T-cell (primary cell): ENCODE measurements around the gene TLE7. TPM values are rescaled to one million over a fixed set of nuclear protein-coding genes. Genes with fewer than 3 reads are reported as not detected.
A peak's percentile ranks its signal among the peaks of the same experiment; 100 is the strongest.

Source experiments
- ATAC-seq, 4 experiments: fragments of 200-7000 bp in 3 of 4; fragments of 150-1000 bp in 1 of 4; cut with Tn5 transposase; replicated peaks in 1 of 4; 1 replicate in 3 of 4; 2 replicates in 1 of 4; pipeline ENCODE4 v1.10.0; 2021; ENCODE audit warnings: moderate library complexity in 3 of 4, mild to moderate bottlenecking in 2 of 4, moderate number of reproducible peaks in 1 of 4
- CTCF ChIA-PET, 2 donors: fragments of 300-600 bp; sonication (Branson Sonifier 250); formaldehyde crosslinking; loops; one replicate each; lab custom pipeline; 2022; ENCODE audit warnings: antibody characterized with exemption in 2 of 2; lab: Charles Lee
- POLR2A ChIA-PET, 2 donors: fragments of 300-600 bp; sonication (Branson Sonifier 250); formaldehyde crosslinking; loops; one replicate each; lab custom pipeline; 2022; ENCODE audit warnings: antibody characterized with exemption in 2 of 2; lab: Charles Lee
- DNase-seq, 35 experiments: peaks; one replicate each; pipeline versions ENCODE4 v3.0.0 to v3.0.0-alpha.2; 2013 to 2023
- H3K27ac ChIP-seq: one replicate; pipeline ENCODE4 v1.5.1; 2013; ENCODE audit warnings: low read length
- H3K27me3 ChIP-seq, 2 experiments: replicated peaks in 1 of 2; 1 replicate in 1 of 2; 2 replicates in 1 of 2; pipeline versions ENCODE4 v1.6.1 to v1.7.0; 2013; ENCODE audit warnings: low read length in 1 of 2, mixed read lengths in 1 of 2; ENCODE audit not compliant: control insufficient read depth in 2 of 2, insufficient read depth in 2 of 2; ENCODE audit errors: extremely low read depth in 1 of 2
- H3K36me3 ChIP-seq, 2 donors: 1 replicate in 1 of 2; 2 replicates in 1 of 2; pipeline versions ENCODE4 v1.6.1 to v1.7.0; 2013; ENCODE audit warnings: low read length in 1 of 2; ENCODE audit not compliant: control insufficient read depth in 2 of 2, insufficient read depth in 1 of 2; ENCODE audit errors: extremely low read depth in 1 of 2
- H3K4me1 ChIP-seq, 2 experiments: 1 replicate in 1 of 2; 2 replicates in 1 of 2; pipeline versions ENCODE4 v1.6.1 to v1.7.0; 2013; ENCODE audit warnings: low read length in 2 of 2, mixed read lengths in 1 of 2; ENCODE audit not compliant: insufficient read depth in 2 of 2, control insufficient read depth in 1 of 2; ENCODE audit errors: extremely low read depth in 1 of 2
- H3K4me3 ChIP-seq, 2 donors: 1 replicate in 1 of 2; 2 replicates in 1 of 2; pipeline versions ENCODE4 v1.5.1 to v1.7.0; 2013; ENCODE audit warnings: mild to moderate bottlenecking in 2 of 2, low read length in 1 of 2, moderate library complexity in 1 of 2; ENCODE audit not compliant: control insufficient read depth in 1 of 2; ENCODE audit errors: extremely low read depth in 1 of 2
- H3K9me3 ChIP-seq: 2 replicates; pipeline ENCODE4 v1.7.0; 2013
- H3K27ac Mint-ChIP-seq, 2 donors: one replicate each; pipeline ENCODE4 v1.8.0; 2020 to 2021; ENCODE audit warnings: mild to moderate bottlenecking in 2 of 2, mixed read lengths in 2 of 2
- H3K27me3 Mint-ChIP-seq, 2 donors: one replicate each; pipeline ENCODE4 v1.8.0; 2021 to 2022; ENCODE audit warnings: mixed read lengths in 2 of 2
- H3K36me3 Mint-ChIP-seq: one replicate; pipeline ENCODE4 v1.8.0; 2021; ENCODE audit warnings: mixed read lengths
- H3K4me1 Mint-ChIP-seq, 3 donors: one replicate each; pipeline ENCODE4 v1.8.0; 2020 to 2022; ENCODE audit warnings: mixed read lengths in 3 of 3, mild to moderate bottlenecking in 1 of 3
- H3K4me3 Mint-ChIP-seq, 3 donors: one replicate each; pipeline ENCODE4 v1.8.0; 2020 to 2022; ENCODE audit warnings: mild to moderate bottlenecking in 3 of 3, mixed read lengths in 3 of 3, moderate library complexity in 3 of 3
- H3K9me3 Mint-ChIP-seq, 3 donors: one replicate each; pipeline ENCODE4 v1.8.0; 2020 to 2022; ENCODE audit warnings: mixed read lengths in 3 of 3
- WGBS: methylation state at CpG from one replicate; pipeline ENCODE4 v1.1.5; 2013; ENCODE audit warnings: missing lambda C conversion rate; ENCODE audit not compliant: insufficient coverage; 5-methylcytosine and 5-hydroxymethylcytosine counted together
- total RNA-seq, 35 experiments: library from RNA in 6 of 35; stranded (reverse) in 6 of 35; fragments of 120-200 nt in 1 of 35; gene quantifications; one replicate each; pipeline versions ENCODE4 v1.2.1 to v1.2.4 and lab custom pipeline; 2013 to 2026

The TLE7 gene
- total RNA-seq (not detected), total RNA-seq (lab: John Stamatoyannopoulos, UW) (0 to 0.05 (median 0) reads per million in 29 experiments)
- total RNA-seq (2013) = not detected

DNA sequence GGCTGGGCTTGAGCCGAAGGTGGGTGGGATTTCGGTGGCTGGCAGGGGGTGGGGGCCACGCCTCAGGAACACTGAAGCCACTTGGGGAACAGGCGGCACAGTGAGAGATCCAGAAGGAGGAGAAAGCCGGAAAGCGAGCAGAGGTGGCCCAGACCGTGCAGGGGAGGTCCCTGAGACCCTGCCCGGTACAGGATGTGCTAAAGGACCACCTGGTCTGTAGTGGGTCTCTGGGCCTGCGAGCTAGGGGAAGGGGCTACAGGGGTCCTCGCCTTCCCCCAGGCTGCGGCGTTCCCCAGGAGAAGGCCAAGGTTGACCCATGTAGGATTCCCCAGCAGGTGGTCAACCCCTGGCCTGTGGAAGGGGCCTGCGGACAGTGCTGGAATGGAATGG lies at the start of gene TLE7:
Gene TLE7, minus strand, starts transcription at position 4 of the 390 bp plus-strand sequence. CDS start 8,730 bp downstream, outside the sequence.
- H3K4me1 ChIP-seq = no peaks in the 10 kb centered on the region
- H3K27ac ChIP-seq = no peak within 1 kb of the TSS
- Mint-ChIP-seq H3K27ac (no peak within 1 kb of the TSS), H3K27me3 (peaks cover 18 to 34% of the 10 kb centered on the region in 2 donors), H3K4me1 (no peaks in the 10 kb centered on the region), H3K36me3 (peaks cover 3% of the 10 kb centered on the region), H3K4me3 (no peak within 1 kb of the TSS), H3K9me3 (peaks cover 5 to 18% (median 14%) of the 10 kb centered on the region in 3 donors)
- WGBS = 85% methylated on average over 12 of the region's 13 CpGs
- H3K9me3 ChIP-seq = peaks cover under 1% of the 10 kb centered on the region
- no peak within 1 kb of the TSS for H3K4me3 ChIP-seq
- no peak for ATAC-seq
- no peaks in the 10 kb centered on the region for H3K36me3 ChIP-seq
- DNase-seq = no peak
- CTCF ChIA-PET = no interaction called here
- POLR2A ChIA-PET = no interaction called here
- H3K27me3 ChIP-seq = peaks cover 0 to 18% of the 10 kb centered on the region in 2 experiments

DNA sequence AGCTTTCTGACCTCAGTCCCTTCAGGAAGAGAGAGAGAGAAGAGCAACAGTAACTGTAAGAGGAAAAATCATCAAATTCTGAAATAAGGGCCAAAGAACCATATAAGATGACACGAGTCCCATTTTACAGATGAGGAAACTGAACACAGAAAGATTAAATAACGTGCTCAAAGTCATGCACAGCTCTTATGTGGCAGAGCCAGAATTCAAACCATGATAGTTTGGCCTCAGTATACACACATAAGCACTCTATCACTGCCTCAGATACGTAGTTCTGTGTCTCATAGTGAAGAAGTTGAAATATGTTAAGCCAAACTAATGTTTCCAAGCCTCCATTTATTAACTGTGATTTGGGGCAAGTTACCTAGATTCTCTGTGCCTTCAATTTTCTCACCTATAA lies 49.2 kb upstream of the TLE7 start:
- Histone ChIP-seq H3K4me1 (no peaks in the 10 kb centered on the region), H3K27me3 (no peaks in the 10 kb centered on the region), H3K36me3 (no peaks in the 10 kb centered on the region), H3K27ac (no peak overlapping the region), H3K9me3 (no peaks in the 10 kb centered on the region), H3K4me3 (no peak overlapping the region)
- ATAC-seq (no peak), DNase-seq (no peak)
- H3K9me3 Mint-ChIP-seq = no peaks in the 10 kb centered on the region
- H3K4me3 Mint-ChIP-seq = no peak overlapping the region
- WGBS = 53% methylated on average over 2 of the region's 3 CpGs
- no peak overlapping the region for H3K27ac Mint-ChIP-seq
- ChIA-PET CTCF (no interaction called here), POLR2A (no interaction called here)
- H3K4me1 Mint-ChIP-seq = no peaks in the 10 kb centered on the region
- H3K36me3 Mint-ChIP-seq = no peaks in the 10 kb centered on the region
- peaks cover 1 to 4% of the 10 kb centered on the region in 2 donors for H3K27me3 Mint-ChIP-seq

DNA sequence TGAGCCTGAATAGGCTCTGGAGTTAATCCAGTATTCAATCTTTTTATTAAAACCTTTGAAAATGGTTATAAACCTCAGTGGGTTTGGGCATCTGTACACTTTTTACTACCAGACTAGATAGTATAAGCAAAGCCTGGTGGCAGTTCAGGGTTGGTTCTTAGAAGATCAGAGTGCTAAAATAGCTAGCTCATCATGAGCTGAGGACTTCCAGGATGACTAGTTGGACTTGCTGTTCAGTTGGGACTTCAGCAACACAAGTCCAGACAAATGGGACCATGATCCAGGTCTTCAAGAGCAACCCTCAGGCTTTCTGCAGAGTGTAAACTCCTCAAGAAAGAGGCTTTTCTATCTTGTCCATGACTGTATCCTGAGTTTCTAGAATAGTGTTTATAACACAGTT lies 48.5 kb upstream of the TLE7 start:
- H3K27me3 Mint-ChIP-seq = peaks cover 1 to 4% of the 10 kb centered on the region in 2 donors
- Histone ChIP-seq H3K27me3 (no peaks in the 10 kb centered on the region), H3K4me3 (no peak overlapping the region), H3K27ac (no peak overlapping the region), H3K4me1 (no peaks in the 10 kb centered on the region), H3K36me3 (no peaks in the 10 kb centered on the region), H3K9me3 (no peaks in the 10 kb centered on the region)
- H3K9me3 Mint-ChIP-seq = no peaks in the 10 kb centered on the region
- CTCF ChIA-PET = interaction anchor here in 1 of 2 donors (0.6 kb wide), 1 partner anchor 37 kb away, joined by 4 read pairs; no protein-coding TSS in a partner anchor
- ATAC-seq (no peak), DNase-seq (no peak)
- H3K36me3 Mint-ChIP-seq = no peaks in the 10 kb centered on the region
- POLR2A ChIA-PET = interaction anchor here in 1 of 2 donors (0.6 kb wide), 1 partner anchor 75 kb away, joined by 6 read pairs; no protein-coding TSS in a partner anchor
- H3K27ac Mint-ChIP-seq = no peak overlapping the region
- H3K4me1 Mint-ChIP-seq = no peaks in the 10 kb centered on the region
- H3K4me3 Mint-ChIP-seq = no peak overlapping the region

DNA sequence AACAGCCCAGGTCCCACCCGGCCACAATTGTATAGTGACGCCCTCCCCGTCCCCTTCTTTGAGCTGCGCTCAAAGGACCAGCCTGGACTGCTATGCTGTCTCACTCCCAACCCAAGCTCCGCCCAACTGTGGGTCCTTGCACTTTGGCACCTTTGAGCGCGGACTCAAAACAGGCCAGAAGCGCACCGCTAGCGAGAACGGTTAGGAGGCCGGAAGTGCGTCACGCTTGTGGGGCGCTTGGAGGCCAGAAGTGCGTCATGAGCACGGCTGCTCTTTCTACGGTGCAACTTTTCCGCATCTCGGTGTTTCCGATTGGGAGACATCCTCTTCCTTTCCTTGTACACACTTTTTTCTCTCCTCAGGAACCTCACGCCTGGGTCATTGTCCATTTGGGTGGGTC lies 47.3 kb upstream of the TLE7 start, which contains the start of gene ZNF19:
Gene ZNF19, minus strand, starts transcription at position 203 of the 400 bp plus-strand sequence. CDS start 7,210 bp downstream, outside the sequence.
- no peaks in the 10 kb centered on the region for H3K9me3 ChIP-seq
- peaks cover 6 to 10% (median 7%) of the 10 kb centered on the region in 3 donors for H3K4me1 Mint-ChIP-seq
- peaks cover 3% of the 10 kb centered on the region in 2 experiments for H3K4me1 ChIP-seq
- no peaks in the 10 kb centered on the region for H3K27me3 ChIP-seq
- no peak within 1 kb of the TSS for H3K27ac ChIP-seq
- H3K4me3 Mint-ChIP-seq = no peak within 1 kb of the TSS
- ChIA-PET POLR2A (interaction anchor here in 1 of 2 donors (0.6 kb wide), 1 partner anchor 28 kb away, joined by 3 read pairs; no protein-coding TSS in a partner anchor), CTCF (interaction anchor here in 1 of 2 donors (0.9 kb wide), 1 partner anchor 11 kb away, joined by 3 read pairs; no protein-coding TSS in a partner anchor)
- no peaks in the 10 kb centered on the region for H3K36me3 Mint-ChIP-seq
- H3K27ac Mint-ChIP-seq = no peak within 1 kb of the TSS
- 90% methylated on average over 22 of the region's 22 CpGs for WGBS
- no peak for DNase-seq
- no peaks in the 10 kb centered on the region for H3K36me3 ChIP-seq
- peaks cover 1 to 4% of the 10 kb centered on the region in 2 donors for H3K27me3 Mint-ChIP-seq
- no peak for ATAC-seq
- H3K9me3 Mint-ChIP-seq = no peaks in the 10 kb centered on the region
- H3K4me3 ChIP-seq = no peak within 1 kb of the TSS

DNA sequence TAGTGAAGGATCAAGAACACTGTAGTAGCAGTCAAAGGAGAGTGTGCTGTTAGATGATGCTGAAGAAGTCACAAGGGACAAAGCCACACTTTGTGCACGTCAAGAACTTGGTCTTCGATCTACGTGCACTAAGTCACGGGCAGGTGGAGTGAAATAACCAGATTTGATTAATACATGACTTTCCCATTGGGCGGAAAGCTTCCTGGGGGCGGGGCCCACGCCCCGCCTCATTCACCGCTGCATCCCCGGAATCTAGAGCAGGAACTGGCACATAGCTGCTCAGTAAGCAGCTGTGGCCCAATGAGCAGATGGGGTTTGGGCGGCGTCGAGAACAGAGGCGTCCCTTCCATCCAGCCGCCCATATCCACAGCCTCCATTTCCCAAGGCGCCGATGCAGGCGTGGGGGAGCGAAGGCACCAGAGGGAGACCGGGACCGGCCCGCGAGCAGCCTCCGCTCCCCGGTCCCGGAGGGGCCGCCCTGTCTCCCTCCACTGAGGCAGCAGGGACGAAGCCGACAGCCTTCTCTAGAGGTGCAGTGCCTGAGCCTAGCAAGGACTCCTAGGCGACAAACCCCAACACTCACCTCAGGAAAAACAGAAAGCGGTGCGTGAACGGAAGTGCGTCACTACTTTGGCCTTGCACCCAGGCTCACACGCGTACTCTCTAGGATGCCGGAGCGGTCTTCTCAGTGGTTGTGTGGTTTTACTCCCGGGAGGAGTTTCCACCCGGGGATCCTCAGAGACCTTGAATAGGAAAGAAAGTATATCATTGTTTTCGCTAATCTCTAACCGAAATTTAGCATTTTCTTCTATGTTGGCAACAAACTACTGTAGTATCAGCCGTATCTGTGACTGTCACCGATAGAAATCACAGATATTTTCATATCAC lies 42.4 kb upstream of the TLE7 start:
- ATAC-seq (peak; percentile 86 to 90 (median 88)), DNase-seq (peak; percentile 59 to 93 (median 79))
- peaks cover 14 to 20% (median 15%) of the 10 kb centered on the region in 3 donors for H3K4me1 Mint-ChIP-seq
- CTCF ChIA-PET = interaction anchor here in 1 of 2 donors (0.6 to 2.1 kb wide), 5 partner anchors 15 to 475 kb away, joined by 3 to 11 read pairs (median 5); partner anchors contain the start of gene ZNF23
- Histone ChIP-seq H3K27me3 (no peaks in the 10 kb centered on the region), H3K36me3 (no peaks in the 10 kb centered on the region), H3K27ac (peak overlapping the region; percentile 95), H3K9me3 (no peaks in the 10 kb centered on the region), H3K4me1 (peaks cover 7 to 10% of the 10 kb centered on the region in 2 experiments), H3K4me3 (peak overlapping the region; percentile 74 to 91)
- POLR2A ChIA-PET = interaction anchor here (0.6 to 2.5 kb wide), 6 partner anchors 22 to 609 kb away, joined by 3 to 18 read pairs (median 6); partner anchors contain the start of genes ZNF23 (in 2 of the 2), DHX38 (in 1 of the 2) and TXNL4B (in 1 of the 2)
- no peaks in the 10 kb centered on the region for H3K27me3 Mint-ChIP-seq
- H3K4me3 Mint-ChIP-seq = peak overlapping the region; percentile 81 to 86 (median 84)
- peak overlapping the region; percentile 79 to 94 for H3K27ac Mint-ChIP-seq
- no peaks in the 10 kb centered on the region for H3K9me3 Mint-ChIP-seq
- peaks cover 10% of the 10 kb centered on the region for H3K36me3 Mint-ChIP-seq
- WGBS = 0% methylated on average over 31 of the region's 44 CpGs

DNA sequence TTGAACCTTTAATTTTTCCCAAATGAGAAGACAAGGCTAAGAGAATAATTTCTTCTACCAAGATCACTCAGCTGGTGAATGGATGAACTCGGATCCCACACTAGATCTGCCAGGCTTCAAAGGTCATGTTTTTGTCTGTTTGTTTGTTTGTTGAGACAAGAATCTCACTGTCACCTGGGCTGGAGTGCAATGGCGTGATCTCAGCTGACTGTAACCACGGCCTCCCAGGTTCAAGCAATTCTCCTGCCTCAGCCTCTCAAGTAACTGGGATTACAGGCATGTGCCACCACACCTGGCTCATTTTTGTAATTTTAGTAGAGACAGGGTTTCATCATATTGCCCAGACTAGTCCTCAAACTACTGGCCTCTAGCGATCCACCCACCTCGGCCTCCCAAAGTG lies 40.7 kb upstream of the TLE7 start:
- no peak overlapping the region for H3K27ac Mint-ChIP-seq
- DNase-seq = no peak

More for the DNA sequence above, 40.7 kb upstream of the TLE7 start:
- H3K27me3 ChIP-seq = no peaks in the 10 kb centered on the region
- Mint-ChIP-seq H3K27me3 (no peaks in the 10 kb centered on the region), H3K4me3 (no peak overlapping the region), H3K4me1 (peaks cover 14 to 20% (median 15%) of the 10 kb centered on the region in 3 donors), H3K36me3 (peaks cover 17% of the 10 kb centered on the region), H3K9me3 (no peaks in the 10 kb centered on the region)
- ATAC-seq = no peak
- H3K4me1 ChIP-seq = peaks cover 7 to 10% of the 10 kb centered on the region in 2 experiments
- WGBS = 100% methylated on average over 1 of the region's 5 CpGs
- POLR2A ChIA-PET = interaction anchor here in 1 of 2 donors (1.9 kb wide), 1 partner anchor 21 kb away, joined by 7 read pairs; the partner anchor contains the start of gene ZNF23
- CTCF ChIA-PET = no interaction called here
- H3K4me3 ChIP-seq = no peak overlapping the region
- H3K36me3 ChIP-seq = peaks cover 0 to 8% of the 10 kb centered on the region in 2 donors
- no peaks in the 10 kb centered on the region for H3K9me3 ChIP-seq
- no peak overlapping the region for H3K27ac ChIP-seq
